Ovary (tissue), 9 donors: ENCODE measurements around the gene ACTL6B. TPM values are rescaled to one million over a fixed set of nuclear protein-coding genes. Genes with fewer than 3 reads are reported as not detected.
A peak's percentile ranks its signal among the peaks of the same experiment; 100 is the strongest.

Experiments
- DNase-seq, 5 donors: peaks; one replicate each; pipeline ENCODE4 v3.0.0-alpha.2; 2019 to 2020
- H3K27ac ChIP-seq, 2 donors: fragments of 200-600 bp; one replicate each; pipeline versions ENCODE4 v1.5.1 to v1.8.0; 2019 to 2022
- H3K27me3 ChIP-seq: fragments of 200-600 bp; one replicate; pipeline ENCODE4 v1.8.0; 2022
- H3K36me3 ChIP-seq: fragments of 200-600 bp; sonication (generic); one replicate; pipeline ENCODE4 v1.5.1; 2019
- H3K4me1 ChIP-seq: one replicate; pipeline ENCODE4 v1.8.1; 2013; ENCODE audit warnings: mild to moderate bottlenecking, moderate library complexity; ENCODE audit not compliant: insufficient read depth
- H3K4me3 ChIP-seq: fragments of 200-600 bp; sonication (generic); one replicate; pipeline ENCODE4 v1.5.1; 2017
- H3K9me3 ChIP-seq, 2 donors: fragments of 200-600 bp in 1 of 2; sonication (generic) in 1 of 2; one replicate each; pipeline versions ENCODE4 v1.5.1 to v1.8.1; 2013 to 2019; ENCODE audit warnings: mild to moderate bottlenecking in 1 of 2, moderate library complexity in 1 of 2
- EP300 ChIP-seq: sonication (generic); formaldehyde crosslinking; IDR thresholded peaks from one replicate; pipeline ENCODE4 v1.6.1; 2017; ENCODE audit warnings: antibody characterized with exemption
- POLR2A ChIP-seq: fragments of 450-650 bp; IDR thresholded peaks from one replicate; pipeline ENCODE4 v1.6.1; 2017; ENCODE audit warnings: antibody characterized with exemption, mild to moderate bottlenecking, moderate library complexity
- WGBS, 3 donors: extraction: QIAGEN DNeasy Blood & Tissue Kit in 1 of 3; methylation state at CpG; one replicate each; pipeline versions ENCODE4 v1.1.5 to v1.1.7; 2013 to 2017; 5-methylcytosine and 5-hydroxymethylcytosine counted together
- intact Hi-C, 4 donors: fragments of 100-400 bp; cut with DNase I; formaldehyde crosslinking; loops; one replicate each; pipeline versions ENCODE4 v1.11.0 to v1.15.1; 2022 to 2023
- polyA plus RNA-seq, 2 donors: library from polyadenylated mRNA; stranded (reverse); fragments of 200-250 nt in 1 of 2; fragments of 350-450 nt in 1 of 2; fragmentation: Illumina TruSeq in 1 of 2; extraction: RNeasy Lipid Tissue Mini Kit (QIAGEN cat#74804) in 1 of 2; gene quantifications; one replicate each; pipeline ENCODE4 v1.2.3, GENCODE V29; 2013 to 2014
- total RNA-seq, 7 donors: library from RNA; depleted of rRNA in 2 of 7; stranded (reverse); fragments of >200 nt in 2 of 7; fragmentation: NEBNext Ultra II Directional in 3 of 7; extraction: Animal tissue kit (Norgen Biotek cat#: 25700) in 3 of 7; gene quantifications; one replicate each; pipeline versions ENCODE4 v1.1.0 to v1.2.4, GENCODE V29; 2016 to 2023
- TF ChIP-seq, protein P1 (sequence below), 3 donors: fragments of 450-650 bp in 2 of 3; fragments of 200-600 bp in 1 of 3; IDR thresholded peaks; one replicate each; pipeline versions ENCODE4 v1.5.1 to v1.8.0; 2016 to 2022; ENCODE audit warnings: antibody characterized with exemption in 3 of 3, mild to moderate bottlenecking in 1 of 3
- donor health status: DM: no; HTN: no; CAD: no; lungs with moderate emphysema.
- donor health status: DM: no; HTN: no; CAD: no.
- donor health status: Bipolar disorder and iron deficiency.
- donor health status: DM: yes; HTN: yes; CAD: no.
- donor health status: DM: no; HTN: no; CAD: no.
- donor health status: DM: yes; HTN: yes; CAD: no.

Gene ACTL6B
- total and polyA plus RNA-seq, 9 donors, result not detected

DNA sequence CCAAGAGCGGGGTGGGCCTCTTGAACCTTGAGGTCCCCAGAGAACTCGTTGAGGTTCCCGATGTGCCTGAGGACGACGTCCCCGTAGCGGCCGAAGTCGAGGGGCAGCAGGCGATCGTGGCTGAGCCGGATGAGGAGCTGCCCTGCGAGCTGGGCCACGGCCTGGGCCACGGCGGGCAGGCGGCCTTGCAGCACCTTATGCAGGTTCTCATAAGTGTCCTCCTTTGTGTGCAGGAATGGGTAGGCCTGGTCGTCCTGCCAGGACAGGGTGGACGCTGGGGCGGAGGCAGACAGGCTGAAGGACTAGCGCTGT lies 29.1 kb downstream of the ACTL6B start:
- intact Hi-C loops, result no loop called here
- TF ChIP-seq POLR2A (no peak), EP300 (no peak)
- TF ChIP-seq, protein P1, sequence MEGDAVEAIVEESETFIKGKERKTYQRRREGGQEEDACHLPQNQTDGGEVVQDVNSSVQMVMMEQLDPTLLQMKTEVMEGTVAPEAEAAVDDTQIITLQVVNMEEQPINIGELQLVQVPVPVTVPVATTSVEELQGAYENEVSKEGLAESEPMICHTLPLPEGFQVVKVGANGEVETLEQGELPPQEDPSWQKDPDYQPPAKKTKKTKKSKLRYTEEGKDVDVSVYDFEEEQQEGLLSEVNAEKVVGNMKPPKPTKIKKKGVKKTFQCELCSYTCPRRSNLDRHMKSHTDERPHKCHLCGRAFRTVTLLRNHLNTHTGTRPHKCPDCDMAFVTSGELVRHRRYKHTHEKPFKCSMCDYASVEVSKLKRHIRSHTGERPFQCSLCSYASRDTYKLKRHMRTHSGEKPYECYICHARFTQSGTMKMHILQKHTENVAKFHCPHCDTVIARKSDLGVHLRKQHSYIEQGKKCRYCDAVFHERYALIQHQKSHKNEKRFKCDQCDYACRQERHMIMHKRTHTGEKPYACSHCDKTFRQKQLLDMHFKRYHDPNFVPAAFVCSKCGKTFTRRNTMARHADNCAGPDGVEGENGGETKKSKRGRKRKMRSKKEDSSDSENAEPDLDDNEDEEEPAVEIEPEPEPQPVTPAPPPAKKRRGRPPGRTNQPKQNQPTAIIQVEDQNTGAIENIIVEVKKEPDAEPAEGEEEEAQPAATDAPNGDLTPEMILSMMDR (IDR thresholded peaks at IDR 0.05), result no peak
- H3K4me1 ChIP-seq, result peaks cover 3% of the 10 kb centered on the region

DNA sequence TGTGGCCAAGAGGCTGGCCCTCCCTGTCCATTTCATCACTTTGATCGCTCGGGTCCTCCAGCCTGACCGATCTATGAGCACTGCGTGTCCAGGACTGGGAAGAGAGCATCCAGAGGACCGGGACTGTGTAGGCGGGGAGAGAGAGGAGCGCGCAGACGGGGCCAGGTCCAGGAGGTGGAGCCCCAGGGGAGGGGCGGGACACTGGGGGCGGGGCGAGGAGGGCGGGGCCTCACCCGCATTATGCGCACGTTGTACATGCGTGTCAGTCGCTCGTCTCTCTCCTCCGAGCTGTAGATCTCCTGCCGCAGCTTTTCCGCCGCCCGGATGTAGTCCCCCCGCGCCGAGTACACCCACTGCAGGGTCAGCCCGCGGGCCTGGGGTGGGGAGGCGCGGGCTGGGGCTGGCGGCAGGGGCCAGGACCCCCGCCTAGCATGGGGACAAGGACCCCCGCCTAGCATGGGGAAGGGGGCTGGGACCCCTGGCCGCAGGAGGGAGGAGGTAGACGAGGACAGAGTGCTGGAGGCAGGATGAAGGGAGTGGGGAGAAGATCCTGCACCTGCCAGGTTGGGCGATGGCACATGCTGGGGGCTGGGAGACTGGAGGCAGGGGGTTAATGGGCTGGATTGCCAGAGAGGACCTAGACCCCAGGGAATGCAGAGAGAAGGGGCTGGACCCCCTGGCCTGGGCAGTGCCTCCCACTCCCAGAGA lies 29.6 kb downstream of the ACTL6B start:
- peak; percentile 74 to 87 (median 84) for DNase-seq
- peaks cover 3% of the 10 kb centered on the region for H3K4me1 ChIP-seq
- no peaks in the 10 kb centered on the region for H3K36me3 ChIP-seq
- no peaks in the 10 kb centered on the region for H3K27me3 ChIP-seq
- intact Hi-C loops, result no loop called here
- 3 to 6% (median 5%) methylated on average over 20 to 37 of the region's 37 CpGs for whole genome bisulfite sequencing, 3 donors
- TF ChIP-seq POLR2A, result no peak
- H3K4me3 ChIP-seq, result peak overlapping the region; percentile 19
- no peak overlapping the region for H3K27ac ChIP-seq
- H3K9me3 ChIP-seq, result no peaks in the 10 kb centered on the region

More for the DNA sequence above, 29.1 kb downstream of the ACTL6B start:
- no peak for DNase-seq
- Histone ChIP-seq H3K36me3 (no peaks in the 10 kb centered on the region), H3K9me3 (no peaks in the 10 kb centered on the region), H3K27me3 (no peaks in the 10 kb centered on the region), H3K27ac (no peak overlapping the region), H3K4me3 (no peak overlapping the region)
- 80 to 86% (median 84%) methylated on average over 18 to 21 of the region's 21 CpGs for WGBS, 3 donors

DNA sequence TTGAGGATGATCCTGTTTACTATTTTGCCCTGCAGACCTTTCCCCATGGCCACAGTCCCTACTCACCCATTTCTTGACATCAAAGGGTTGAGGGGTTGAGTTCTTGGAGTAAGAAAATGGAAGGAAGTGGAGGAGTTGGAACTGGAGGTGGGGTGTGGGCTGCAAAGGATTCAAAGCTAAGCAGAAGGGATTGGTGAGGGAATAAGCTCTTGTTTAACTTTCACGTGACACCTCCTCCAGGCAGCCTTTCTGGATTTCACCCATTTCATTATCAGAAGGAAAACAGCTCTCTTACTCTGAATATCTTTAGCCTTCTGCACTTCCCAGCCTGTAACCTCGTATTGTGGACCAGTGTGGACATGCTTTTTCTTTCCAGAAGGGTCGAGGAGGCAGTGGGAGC lies 30.2 kb downstream of the ACTL6B start:
- H3K36me3 ChIP-seq, result no peaks in the 10 kb centered on the region
- no peaks in the 10 kb centered on the region for H3K27me3 ChIP-seq
- WGBS, 3 donors, result 11 to 14% (median 12%) methylated on average over 3 of the region's 3 CpGs

DNA sequence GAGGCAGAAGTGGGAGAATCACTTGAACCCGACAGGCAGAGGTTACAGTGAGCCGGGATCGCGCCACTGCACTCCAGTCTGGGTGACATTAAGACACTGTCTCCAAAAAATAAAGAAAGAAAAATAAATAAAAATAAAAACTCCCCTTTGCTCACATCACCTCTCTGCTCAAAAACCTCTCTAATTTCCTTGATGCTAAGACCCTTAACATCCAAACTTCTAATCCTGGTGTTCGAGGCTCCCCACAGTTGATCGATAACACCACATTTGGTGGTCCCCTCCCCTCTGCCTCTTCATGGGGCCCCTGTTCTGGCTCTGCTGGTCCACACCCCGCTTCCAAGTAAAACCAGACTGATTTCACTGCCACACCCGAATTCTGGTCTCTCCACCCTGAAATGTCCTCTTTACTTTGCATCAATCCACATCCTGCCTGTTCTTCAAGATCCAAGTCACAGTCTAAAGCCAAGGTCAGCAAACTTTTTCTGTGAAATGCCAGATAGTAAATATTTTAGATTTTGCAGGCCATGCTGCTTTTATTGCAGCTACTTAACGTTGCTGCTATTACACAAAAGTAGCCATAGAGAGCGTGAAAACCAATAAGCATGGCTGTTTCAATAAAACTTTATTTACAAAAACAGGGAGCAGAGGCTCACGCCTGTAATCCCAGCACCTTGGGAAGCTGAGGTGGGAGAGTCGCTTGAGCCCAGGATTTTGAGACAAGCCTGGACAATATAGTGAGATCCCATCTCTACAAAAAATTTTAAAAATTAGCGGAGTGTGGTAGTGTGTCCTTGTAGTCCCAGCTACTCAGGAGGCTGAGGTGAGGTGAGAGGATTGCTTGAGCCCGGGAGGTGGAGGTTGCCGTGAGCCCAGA lies 32.1 kb downstream of the ACTL6B start:
- H3K36me3 ChIP-seq, result no peaks in the 10 kb centered on the region
- DNase-seq, result no peak
- H3K27me3 ChIP-seq, result no peaks in the 10 kb centered on the region
- no peak overlapping the region for H3K4me3 ChIP-seq
- intact Hi-C loops, result no loop called here
- H3K4me1 ChIP-seq, result peaks cover 3% of the 10 kb centered on the region
- TF ChIP-seq, protein P1 (IDR thresholded peaks at IDR 0.05), result no peak
- TF ChIP-seq EP300 (no peak), POLR2A (no peak)
- WGBS, 3 donors, result 76 to 90% (median 84%) methylated on average over 15 of the region's 15 CpGs
- no peaks in the 10 kb centered on the region for H3K9me3 ChIP-seq
- no peak overlapping the region for H3K27ac ChIP-seq

More for the DNA sequence above, 30.2 kb downstream of the ACTL6B start:
- no peak overlapping the region for H3K27ac ChIP-seq
- H3K9me3 ChIP-seq, result no peaks in the 10 kb centered on the region
- H3K4me3 ChIP-seq, result no peak overlapping the region
- intact Hi-C loops, result no loop called here
- H3K4me1 ChIP-seq, result peaks cover 3% of the 10 kb centered on the region
- TF ChIP-seq POLR2A, result no peak
- no peak for TF ChIP-seq EP300
- TF ChIP-seq, protein P1 (IDR thresholded peaks at IDR 0.05), result no peak
- no peak for DNase-seq

DNA sequence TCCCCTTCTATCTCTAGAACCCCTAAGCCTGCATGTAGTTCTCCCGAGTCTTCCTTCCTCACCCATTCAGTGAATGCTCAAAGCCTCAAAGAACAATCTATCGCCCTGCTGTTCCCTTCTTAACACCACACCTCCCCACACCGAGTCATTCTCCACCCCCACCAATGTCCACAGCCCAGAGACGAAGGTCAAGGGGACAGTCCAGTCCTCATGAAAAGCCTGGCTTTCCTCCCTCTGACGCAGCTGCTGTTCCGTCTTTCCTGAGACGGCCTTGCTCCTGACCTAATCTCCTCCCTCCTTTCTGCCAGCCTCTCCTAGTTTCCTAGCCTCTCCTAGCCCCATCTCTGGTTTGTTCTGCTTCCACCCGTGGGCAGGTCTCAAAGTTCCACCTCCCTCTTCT lies 34.7 kb downstream of the ACTL6B start:
- H3K4me1 ChIP-seq, result no peaks in the 10 kb centered on the region
- no peaks in the 10 kb centered on the region for H3K36me3 ChIP-seq
- H3K27me3 ChIP-seq, result no peaks in the 10 kb centered on the region
- no peak overlapping the region for H3K27ac ChIP-seq
- TF ChIP-seq POLR2A (no peak), EP300 (no peak)
- TF ChIP-seq, protein P1 (IDR thresholded peaks at IDR 0.05), result no peak
- H3K9me3 ChIP-seq, result no peaks in the 10 kb centered on the region
- DNase-seq, result no peak
- intact Hi-C loops, result no loop called here
- H3K4me3 ChIP-seq, result no peak overlapping the region
- 63 to 71% (median 70%) methylated on average over 8 of the region's 8 CpGs for WGBS, 3 donors
